ENCODE results near the gene PPP1R13B. TPM values are rescaled to one million over a fixed set of nuclear protein-coding genes. Genes with fewer than 3 reads are reported as not detected.

PPP1R13B gene
- total RNA-seq, 1 experiment from 2014 or later: 19.0 TPM

DNA sequence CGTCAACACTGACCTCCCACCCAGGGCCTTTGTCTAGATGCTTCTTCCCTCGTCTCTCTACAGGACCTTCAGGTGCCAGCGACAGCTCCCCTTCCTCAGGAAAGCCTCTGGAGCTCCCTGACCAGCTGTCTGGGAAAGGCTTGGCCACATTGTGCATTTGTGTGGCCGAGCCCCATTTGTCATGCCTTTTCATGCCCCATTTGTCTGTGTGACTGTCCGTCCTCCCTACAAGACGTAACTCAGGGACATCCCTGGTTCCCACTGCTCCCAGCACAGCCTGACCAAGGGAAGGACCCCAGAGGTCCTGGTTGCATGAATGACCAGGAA lies 107.9 kb downstream of the PPP1R13B start:
- POLR2A ChIA-PET: no interaction called here
- CTCF ChIA-PET: no interaction called here

DNA sequence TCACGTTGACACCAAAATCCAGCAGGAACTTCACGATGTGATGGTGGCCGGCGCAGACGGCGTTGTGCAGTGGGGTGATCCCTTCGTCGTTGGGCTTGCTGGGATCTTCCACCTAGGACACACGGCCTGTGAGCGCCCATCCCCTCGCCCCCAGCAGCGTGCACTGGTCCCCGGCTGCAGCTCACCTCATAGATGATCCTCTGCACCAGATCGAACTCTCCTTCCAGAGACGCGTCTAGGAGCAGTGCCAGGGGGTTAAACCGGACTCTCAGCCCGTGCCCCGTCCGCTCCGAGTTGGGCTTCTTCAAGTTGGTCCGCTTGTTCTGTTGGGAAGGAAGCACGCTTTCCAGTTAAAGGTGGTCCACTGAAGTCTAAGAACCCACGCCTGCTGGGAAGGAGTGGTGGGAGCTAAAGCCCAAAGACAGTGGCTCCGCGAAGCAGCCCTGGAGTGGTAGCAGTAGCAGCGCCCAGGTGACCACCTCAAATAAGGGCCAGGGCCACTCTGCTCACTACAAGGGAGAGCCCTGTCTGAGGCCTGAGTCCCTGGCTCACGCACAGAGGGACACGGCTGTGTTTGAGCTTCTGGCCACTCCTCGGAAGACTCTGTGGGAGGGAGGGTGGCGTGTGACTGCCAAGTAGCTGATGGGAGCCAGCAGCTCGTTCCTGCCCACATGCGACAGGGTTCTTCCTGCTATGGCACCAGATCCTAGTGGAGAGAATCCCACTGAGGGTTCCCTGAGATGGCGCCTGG lies 108.5 kb downstream of the PPP1R13B start:
- no peak for ATAC-seq
- TF ChIP-seq, protein P1, sequence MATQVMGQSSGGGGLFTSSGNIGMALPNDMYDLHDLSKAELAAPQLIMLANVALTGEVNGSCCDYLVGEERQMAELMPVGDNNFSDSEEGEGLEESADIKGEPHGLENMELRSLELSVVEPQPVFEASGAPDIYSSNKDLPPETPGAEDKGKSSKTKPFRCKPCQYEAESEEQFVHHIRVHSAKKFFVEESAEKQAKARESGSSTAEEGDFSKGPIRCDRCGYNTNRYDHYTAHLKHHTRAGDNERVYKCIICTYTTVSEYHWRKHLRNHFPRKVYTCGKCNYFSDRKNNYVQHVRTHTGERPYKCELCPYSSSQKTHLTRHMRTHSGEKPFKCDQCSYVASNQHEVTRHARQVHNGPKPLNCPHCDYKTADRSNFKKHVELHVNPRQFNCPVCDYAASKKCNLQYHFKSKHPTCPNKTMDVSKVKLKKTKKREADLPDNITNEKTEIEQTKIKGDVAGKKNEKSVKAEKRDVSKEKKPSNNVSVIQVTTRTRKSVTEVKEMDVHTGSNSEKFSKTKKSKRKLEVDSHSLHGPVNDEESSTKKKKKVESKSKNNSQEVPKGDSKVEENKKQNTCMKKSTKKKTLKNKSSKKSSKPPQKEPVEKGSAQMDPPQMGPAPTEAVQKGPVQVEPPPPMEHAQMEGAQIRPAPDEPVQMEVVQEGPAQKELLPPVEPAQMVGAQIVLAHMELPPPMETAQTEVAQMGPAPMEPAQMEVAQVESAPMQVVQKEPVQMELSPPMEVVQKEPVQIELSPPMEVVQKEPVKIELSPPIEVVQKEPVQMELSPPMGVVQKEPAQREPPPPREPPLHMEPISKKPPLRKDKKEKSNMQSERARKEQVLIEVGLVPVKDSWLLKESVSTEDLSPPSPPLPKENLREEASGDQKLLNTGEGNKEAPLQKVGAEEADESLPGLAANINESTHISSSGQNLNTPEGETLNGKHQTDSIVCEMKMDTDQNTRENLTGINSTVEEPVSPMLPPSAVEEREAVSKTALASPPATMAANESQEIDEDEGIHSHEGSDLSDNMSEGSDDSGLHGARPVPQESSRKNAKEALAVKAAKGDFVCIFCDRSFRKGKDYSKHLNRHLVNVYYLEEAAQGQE (IDR thresholded peaks at IDR 0.05; ENCODE audit: insufficient read depth in 1 of 2, low read depth in 2 of 2, low read length in 1 of 2): no peak
- TF ChIP-seq TCF7L2 (IDR thresholded peaks at IDR 0.05; ENCODE audit: low read depth, low read length): no peak
- TF ChIP-seq SIN3A (IDR thresholded peaks at IDR 0.05; ENCODE audit: borderline replicate concordance, insufficient read depth, low read depth, low read length): no peak
- no peak for TF ChIP-seq POLR2AphosphoS5 (IDR thresholded peaks at IDR 0.05; ENCODE audit: low read depth, low read length)
- ChIA-PET POLR2A (no interaction called here), CTCF (no interaction called here)
- no peak overlapping the region for H3K27ac ChIP-seq (ENCODE audit: low read length)
- H3K36me3 ChIP-seq (ENCODE audit: control insufficient read depth, insufficient read depth, low read length): no peaks in the 10 kb centered on the region
- H3K9me3 ChIP-seq (ENCODE audit: control insufficient read depth, insufficient read depth, low read depth, low read length): no peaks in the 10 kb centered on the region
- intact Hi-C loops (cut with micrococcal nuclease; ENCODE audit: unreplicated experiment) (no loop called here), in situ Hi-C loops (cut with HindIII; ENCODE audit: low pct_unique_long_range_greater_than_20kb, low sequenced_read_pairs) (no loop called here)
- H3K27me3 ChIP-seq (ENCODE audit: control insufficient read depth, insufficient read depth, low read length): no peaks in the 10 kb centered on the region
- no peak for DNase-seq (ENCODE audit: low read depth, low spot score)
- H3K4me3 ChIP-seq (ENCODE audit: low read depth in 2 of 2, low read length in 2 of 2): no peak overlapping the region
- H3K4me1 ChIP-seq (ENCODE audit: control insufficient read depth, insufficient read depth, low read length): no peaks in the 10 kb centered on the region
- BruUV-seq (replicated peaks): no TSS peak

More for the DNA sequence above, 107.9 kb downstream of the PPP1R13B start:
- Histone ChIP-seq H3K27me3 (ENCODE audit: control insufficient read depth, insufficient read depth, low read length) (no peaks in the 10 kb centered on the region), H3K36me3 (ENCODE audit: control insufficient read depth, insufficient read depth, low read length) (no peaks in the 10 kb centered on the region), H3K4me1 (ENCODE audit: control insufficient read depth, insufficient read depth, low read length) (no peaks in the 10 kb centered on the region), H3K27ac (ENCODE audit: low read length) (no peak overlapping the region), H3K4me3 (ENCODE audit: low read depth in 2 of 2, low read length in 2 of 2) (no peak overlapping the region), H3K9me3 (ENCODE audit: control insufficient read depth, insufficient read depth, low read depth, low read length) (no peaks in the 10 kb centered on the region)
- TF ChIP-seq, protein P1 (IDR thresholded peaks at IDR 0.05; ENCODE audit: insufficient read depth in 1 of 2, low read depth in 2 of 2, low read length in 1 of 2): no peak
- TF ChIP-seq POLR2AphosphoS5 (IDR thresholded peaks at IDR 0.05; ENCODE audit: low read depth, low read length) (no peak), TCF7L2 (IDR thresholded peaks at IDR 0.05; ENCODE audit: low read depth, low read length) (no peak), SIN3A (IDR thresholded peaks at IDR 0.05; ENCODE audit: borderline replicate concordance, insufficient read depth, low read depth, low read length) (no peak)
- TF ChIP-seq, protein P2, sequence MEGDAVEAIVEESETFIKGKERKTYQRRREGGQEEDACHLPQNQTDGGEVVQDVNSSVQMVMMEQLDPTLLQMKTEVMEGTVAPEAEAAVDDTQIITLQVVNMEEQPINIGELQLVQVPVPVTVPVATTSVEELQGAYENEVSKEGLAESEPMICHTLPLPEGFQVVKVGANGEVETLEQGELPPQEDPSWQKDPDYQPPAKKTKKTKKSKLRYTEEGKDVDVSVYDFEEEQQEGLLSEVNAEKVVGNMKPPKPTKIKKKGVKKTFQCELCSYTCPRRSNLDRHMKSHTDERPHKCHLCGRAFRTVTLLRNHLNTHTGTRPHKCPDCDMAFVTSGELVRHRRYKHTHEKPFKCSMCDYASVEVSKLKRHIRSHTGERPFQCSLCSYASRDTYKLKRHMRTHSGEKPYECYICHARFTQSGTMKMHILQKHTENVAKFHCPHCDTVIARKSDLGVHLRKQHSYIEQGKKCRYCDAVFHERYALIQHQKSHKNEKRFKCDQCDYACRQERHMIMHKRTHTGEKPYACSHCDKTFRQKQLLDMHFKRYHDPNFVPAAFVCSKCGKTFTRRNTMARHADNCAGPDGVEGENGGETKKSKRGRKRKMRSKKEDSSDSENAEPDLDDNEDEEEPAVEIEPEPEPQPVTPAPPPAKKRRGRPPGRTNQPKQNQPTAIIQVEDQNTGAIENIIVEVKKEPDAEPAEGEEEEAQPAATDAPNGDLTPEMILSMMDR (IDR thresholded peaks at IDR 0.05): no peak
- ATAC-seq (no peak), DNase-seq (ENCODE audit: low read depth, low spot score) (no peak)
- intact Hi-C loops (cut with micrococcal nuclease; ENCODE audit: unreplicated experiment) (no loop called here), in situ Hi-C loops (cut with HindIII; ENCODE audit: low pct_unique_long_range_greater_than_20kb, low sequenced_read_pairs) (no loop called here)
- no TSS peak for BruUV-seq (replicated peaks)
